ENCODE data around the gene INHA.

INHA gene

GRCh38 chr2:219575566-219576504 is 3.7 kb downstream of the INHA start:
- DNase-seq, result no peak

DNA sequence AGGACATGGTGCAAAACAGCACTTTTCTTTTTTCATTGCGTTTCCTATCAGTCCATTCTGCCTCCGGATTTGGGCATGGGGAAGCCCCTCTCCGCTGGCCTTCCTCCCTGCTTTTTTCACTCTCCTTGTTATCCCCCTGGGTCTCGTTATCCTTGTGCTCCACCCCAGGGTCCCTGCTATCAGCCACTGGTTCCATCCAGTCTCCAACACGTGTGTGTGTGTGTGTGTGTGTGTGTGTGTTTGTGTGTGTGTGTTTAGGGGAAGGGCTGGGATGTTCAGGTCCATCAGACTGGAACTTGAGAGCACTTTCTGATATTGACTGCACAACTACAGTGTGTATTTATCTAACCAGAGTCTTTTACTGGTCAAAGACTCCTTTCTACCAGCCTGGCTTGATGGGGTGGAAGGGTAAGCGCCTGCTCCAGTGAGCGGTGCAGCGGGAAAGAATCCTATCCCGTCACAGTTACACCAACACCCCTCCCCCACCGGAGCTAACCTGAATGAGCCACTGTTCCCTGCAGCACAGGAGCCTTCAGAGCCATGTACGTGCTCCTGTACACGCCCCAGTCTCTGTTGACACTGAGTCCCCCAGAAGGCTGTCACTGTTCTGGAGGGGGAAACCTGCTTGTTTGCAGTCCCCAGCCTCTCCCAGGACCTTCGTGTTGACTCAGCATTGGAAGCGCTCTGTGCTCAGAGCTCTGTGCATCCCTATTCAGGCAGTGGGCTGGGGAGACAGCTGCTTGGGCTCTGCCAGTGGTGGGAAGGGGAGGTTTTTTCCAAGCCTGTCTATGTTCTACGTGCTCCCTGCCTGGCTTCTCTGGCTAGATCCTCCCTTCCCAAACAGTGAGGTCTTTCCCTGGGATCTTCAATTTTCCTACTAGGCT is 4.6 kb downstream of the INHA start:
- no peak for DNase-seq

GRCh38 chr2:219578811-219579613 is 6.9 kb downstream of the INHA start:
- DNase-seq, result no peak

- DNase-seq, result no peak
Measured at GRCh38 chr2:219581346-219581745, 9.2 kb downstream of the INHA start.

GRCh38 chr2:219591091-219591490 is 19.0 kb downstream of the INHA start:
- no peak for DNase-seq

DNA sequence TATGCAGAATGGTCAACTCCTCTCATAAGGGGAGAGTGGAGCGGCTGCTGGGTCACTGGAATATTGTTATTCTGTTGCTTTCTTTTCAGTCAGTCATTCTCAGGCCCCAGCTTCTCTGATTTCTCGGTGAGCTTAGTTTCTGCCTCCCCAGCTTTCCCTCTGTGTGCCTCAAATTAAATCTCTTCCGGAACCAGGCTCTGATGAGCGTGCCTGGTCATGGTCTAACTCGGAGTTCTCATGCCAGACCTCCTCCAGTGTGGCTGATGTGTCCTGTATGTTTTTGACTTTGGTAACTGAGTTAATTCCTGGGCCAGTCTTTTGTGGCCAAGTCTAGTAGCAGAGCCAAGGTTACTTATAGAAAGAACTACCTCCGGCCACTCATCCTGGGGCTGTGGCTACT is 20.6 kb downstream of the INHA start:
- DNase-seq, result no peak

DNA sequence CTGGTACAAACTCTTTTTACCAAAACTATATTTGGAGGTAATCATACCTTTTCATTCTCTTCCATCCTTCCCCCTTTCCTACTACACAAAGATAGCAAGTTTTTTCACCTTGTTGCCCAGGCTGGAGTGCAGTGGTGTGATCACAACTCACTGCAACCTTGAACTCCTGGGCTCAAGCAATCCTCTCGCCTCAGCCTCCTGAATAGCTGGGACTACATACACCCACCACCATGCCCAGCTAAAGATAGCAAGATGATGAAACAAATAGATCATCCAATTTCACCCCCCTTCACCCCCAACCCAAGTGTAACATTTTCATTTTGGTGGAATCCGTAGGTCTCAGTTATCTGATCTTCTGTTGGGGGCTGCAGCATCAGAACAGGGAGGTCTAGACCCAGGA is 21.0 kb downstream of the INHA start:
- no peak for DNase-seq

DNA sequence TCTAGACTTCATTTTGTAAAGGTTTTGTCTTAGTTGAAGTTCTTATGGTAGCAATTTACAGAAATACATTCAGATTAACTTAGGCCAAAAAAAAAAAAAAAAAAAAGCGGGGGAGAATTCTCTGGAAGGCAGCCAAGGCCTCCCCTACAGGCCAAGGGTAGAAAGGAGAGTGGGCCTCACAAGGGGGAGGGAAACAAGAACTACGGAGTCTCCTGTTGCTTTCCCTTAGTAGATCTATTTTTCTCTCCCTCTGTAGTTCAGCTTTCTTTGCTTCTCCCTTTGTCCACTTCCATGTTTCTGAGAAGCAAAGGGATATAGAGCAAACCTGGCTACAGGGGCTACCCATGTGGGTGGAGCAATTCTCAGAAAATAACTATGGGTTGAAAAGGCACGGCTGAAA is 23.1 kb downstream of the INHA start:
- DNase-seq, result no peak

DNA sequence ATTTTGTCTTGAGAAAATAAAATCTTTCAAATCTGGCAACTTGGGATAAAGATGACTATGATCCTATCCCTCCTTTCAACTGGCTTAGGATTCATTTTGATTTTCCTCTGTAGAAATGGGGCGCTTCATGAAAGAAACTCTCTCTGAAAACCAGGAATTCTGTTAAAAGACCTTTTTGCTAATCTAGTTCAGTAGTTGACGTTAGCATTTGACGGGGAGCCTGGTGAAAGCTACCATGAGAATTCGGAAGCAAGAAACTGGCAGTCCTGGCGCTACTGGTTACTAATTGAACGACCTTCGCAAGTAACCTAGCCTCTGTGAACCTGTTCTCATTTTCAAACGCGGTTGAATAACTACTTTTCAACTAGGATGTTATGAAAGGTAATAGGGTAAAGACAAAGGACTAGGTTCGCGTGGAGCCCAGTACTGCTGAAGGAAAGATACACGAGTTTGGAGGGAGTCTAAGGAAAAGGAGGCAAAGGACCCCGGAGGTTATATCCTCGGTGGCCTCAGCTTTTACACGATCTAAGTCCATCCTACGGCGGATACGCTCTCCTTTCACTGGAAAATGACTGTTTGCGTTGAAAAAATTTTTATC is 24.9 kb downstream of the INHA start:
- no peak for DNase-seq

DNA sequence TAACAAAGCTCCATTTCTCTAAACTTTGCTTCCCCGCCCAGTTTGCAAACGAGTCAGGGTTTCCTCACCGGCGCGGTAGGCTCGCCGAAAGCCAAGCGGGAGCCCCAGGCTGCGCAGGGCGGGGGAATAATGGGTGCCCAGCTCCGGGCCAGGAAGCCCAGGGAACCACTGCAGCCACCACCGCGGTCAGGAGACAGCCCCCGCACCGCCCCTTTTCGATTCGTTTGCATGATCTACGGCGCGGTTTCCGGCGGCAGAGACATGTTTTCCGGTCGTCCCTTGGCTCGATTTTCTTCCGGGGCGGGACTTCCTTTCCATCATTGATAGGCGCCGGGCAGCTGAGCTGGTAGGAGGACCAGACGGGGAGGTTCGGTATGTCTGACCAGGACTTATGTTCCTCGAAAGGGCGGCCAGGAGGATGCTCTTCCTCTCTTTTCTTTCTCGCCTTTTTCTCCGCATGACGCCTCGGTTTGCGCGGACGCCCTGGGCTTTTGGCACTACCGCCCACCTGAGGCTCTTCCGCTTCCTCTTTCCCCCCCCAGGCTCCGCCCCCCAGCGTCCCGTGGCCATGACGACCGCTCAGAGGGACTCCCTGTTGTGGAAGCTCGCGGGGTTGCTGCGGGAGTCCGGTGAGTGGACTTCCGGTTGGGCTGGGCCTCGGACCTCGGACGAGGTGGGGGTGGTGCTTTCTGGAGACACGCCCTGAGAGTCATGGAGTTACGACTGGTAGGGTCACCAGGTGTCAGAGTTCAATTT is 25.6 kb downstream of the INHA start, which contains the start of gene STK11IP:
Gene STK11IP, plus strand, starts transcription at position 306 of the 756 bp plus-strand sequence. Its CDS starts 263 bp downstream, at position 569.
- DNase-seq, result peak; percentile 94

- DNase-seq, result no peak
Measured at GRCh38 chr2:219598308-219599078, 26.4 kb downstream of the INHA start.

- no peak for DNase-seq
Measured at GRCh38 chr2:219603771-219604170, 31.7 kb downstream of the INHA start.

GRCh38 chr2:219605607-219605954 is 33.5 kb downstream of the INHA start:
- no peak for DNase-seq

- DNase-seq, result no peak
Measured at GRCh38 chr2:219607931-219608330, 35.8 kb downstream of the INHA start.

DNA sequence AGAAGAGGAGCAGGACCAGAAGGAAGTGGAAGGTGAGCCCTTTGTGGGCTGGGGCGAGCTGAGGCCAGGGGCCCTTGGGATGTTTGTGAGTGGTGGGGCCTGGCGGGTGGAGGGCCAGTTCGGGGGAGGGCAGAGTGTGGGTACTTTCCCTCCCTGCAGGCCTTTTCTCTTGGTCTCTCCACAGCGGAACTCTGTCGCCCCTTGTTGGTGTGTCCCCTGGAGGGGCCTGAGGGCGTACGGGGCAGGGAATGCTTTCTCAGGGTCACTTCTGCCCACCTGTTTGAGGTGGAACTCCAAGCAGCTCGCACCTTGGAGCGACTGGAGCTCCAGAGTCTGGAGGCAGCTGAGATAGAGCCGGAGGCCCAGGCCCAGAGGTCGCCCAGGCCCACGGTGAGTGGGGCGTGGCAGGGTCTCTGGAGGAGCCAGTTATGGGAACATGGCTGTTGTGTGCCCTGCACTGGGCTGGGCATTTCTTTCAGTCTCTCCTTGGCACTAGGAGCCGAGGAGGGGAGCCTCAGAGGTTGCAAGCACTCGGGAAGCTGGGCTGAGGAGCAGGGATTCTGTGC is 36.4 kb downstream of the INHA start:
- DNase-seq, result no peak

GRCh38 chr2:219609149-219609750 is 37.1 kb downstream of the INHA start:
- DNase-seq, result no peak

GRCh38 chr2:219611306-219611705 is 39.2 kb downstream of the INHA start:
- DNase-seq, result no peak

GRCh38 chr2:219611866-219612576 is 39.9 kb downstream of the INHA start:
- no peak for DNase-seq

DNA sequence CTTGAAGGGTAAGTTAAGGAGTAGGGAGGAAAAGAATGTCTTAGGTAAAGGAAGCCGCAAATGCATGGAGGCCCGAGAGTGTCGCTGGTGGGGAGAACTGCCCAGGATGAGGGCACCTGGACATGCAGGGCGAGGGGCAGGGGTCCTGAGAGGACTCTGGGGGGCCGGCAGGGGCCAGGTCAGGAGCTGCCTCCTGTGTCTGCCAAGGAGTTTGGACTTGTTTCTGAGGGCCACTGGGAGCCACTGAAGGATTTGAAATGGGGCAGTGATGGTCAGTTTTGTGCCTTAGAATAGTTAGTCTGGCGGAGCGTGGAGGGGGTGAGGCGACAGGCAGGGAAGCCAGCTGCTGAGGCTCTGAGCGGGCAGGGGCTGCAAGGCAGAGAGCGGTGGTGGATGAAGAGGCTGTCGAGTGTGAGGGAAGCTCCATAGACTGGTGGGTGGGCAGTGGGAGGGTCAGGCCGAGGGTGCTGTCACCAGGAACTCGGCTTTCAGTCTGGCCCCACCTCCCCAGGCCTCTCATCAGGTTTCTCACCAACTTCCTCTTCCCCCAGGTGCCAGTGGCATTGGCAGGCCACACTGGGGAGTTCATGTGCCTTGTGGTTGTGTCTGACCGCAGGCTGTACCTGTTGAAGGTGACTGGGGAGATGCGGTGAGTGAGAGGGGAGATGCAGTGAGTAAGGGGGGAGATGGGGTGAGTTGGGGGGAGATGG is 40.6 kb downstream of the INHA start:
- no peak for DNase-seq
